Stimulated activated naive CD4-positive, alpha-beta T cell treated with Interleukin-2 at 50 U/mL for 16 hours (primary cell): ENCODE results near the gene GAL.

ENCODE experiments used
- DNase-seq: peaks from one replicate; lab custom pipeline; 2025; lab: John Stamatoyannopoulos, UW

Gene GAL

GRCh38 chr11:68710409-68710808 lies 26.1 kb downstream of the GAL start:
- no peak for DNase-seq

DNA sequence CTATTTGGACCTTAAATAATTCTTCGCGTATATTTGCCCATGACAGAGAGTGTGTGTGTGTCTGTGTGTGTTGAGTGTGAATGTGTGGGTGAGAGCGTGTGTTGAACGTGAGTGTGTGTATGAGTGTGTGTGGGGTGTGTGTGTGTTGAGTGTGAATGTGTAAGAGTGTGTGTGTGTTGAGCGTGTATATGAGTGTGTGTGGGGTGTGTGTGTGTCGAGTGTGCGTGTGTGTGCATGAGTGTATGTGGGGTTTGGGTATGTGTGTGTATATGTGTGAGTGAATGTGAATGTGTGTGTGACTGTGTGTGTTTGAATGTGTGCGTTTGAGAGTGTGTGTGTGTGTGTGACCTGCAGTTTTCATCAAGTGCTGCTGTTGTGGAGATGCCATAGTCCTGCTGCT lies 26.8 kb downstream of the GAL start:
- DNase-seq: no peak

- no peak for DNase-seq
These were observed 29.9 kb downstream of the GAL start for GRCh38 chr11:68714060-68714856.

GRCh38 chr11:68715456-68716122 lies 31.2 kb downstream of the GAL start:
- no peak for DNase-seq

DNA sequence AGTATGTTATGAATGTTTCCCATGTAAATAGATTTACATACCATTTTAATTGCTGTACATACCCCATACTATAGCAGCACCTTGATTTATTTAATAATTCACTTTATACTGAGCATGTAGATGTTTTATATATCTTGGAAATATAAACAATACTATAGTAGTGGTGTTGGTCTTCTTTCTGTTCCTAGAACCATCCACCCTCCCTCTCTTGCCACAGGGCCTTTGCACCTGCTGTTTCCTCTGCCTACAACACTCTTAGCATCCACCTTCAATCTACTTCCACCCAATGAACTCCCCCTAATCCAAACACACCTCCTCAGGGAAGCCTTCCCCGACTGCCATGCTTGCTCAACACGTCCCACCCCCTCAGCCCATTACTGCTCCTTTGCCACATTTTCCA lies 36.7 kb downstream of the GAL start:
- no peak for DNase-seq

DNA sequence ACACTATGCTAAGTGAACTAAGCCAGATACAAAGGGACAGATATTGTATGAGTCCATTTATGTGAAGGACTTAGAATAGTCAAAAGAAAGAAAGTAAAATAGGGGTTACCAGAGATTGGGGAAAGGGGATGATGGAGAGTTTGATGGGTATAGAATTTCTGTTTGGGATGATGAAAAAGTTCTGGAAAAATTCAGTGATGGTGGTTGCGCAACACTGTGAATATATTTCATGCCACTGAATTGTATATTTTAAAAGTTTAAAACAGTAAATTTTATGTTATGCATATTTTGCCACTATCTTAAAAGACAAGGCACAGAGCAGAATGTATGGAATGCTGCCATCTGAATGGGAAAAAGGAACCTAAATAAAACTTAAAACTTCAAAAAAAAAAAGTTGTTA lies 37.8 kb downstream of the GAL start:
- no peak for DNase-seq

- DNase-seq: no peak
These were observed 39.9 kb downstream of the GAL start for GRCh38 chr11:68724293-68724692.

DNA sequence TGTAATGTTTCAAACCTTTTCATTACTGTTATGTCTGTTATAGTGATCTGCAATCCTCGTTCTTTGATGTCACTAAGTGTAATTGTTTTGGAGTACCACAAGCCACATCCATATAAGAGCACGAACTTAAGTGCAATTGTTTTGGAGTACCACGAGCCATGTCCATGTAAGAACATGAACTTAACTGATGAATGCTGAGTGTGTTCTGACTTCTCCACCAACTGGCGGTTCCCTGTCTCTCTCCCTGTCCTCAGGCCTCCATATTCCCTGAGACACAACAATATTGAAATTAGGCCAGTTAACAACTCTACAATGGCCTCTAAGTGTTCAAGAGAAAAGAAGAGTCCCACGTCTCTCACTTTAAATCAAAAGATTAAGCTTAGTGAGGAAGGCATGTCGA lies 43.4 kb downstream of the GAL start:
- DNase-seq: no peak

- DNase-seq: no peak
These were observed 49.8 kb downstream of the GAL start for GRCh38 chr11:68734111-68734510.

- no peak for DNase-seq
These were observed 50.8 kb downstream of the GAL start for GRCh38 chr11:68735125-68735524.

DNA sequence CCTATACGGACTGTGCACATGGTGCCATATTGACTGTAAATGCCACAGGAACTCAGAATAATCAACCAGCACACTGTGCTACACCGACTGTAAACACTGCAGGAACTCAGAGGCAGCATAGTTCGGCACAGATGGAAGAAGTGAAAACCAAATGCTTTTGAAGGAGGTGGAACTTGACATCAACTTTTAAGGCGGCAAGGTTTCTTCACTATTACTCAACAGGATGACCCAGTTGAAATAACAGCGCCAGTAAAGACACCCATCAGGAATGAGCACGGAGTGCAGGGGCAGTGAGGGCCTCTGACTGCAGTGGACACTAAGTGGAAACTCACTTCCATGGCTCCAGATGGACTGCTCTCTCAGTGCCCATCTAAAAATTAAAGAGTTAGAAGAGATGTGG lies 51.3 kb downstream of the GAL start:
- DNase-seq: no peak
